GM21381 (cell line): ENCODE measurements around the gene ZNF737.
A peak's percentile ranks its signal among the peaks of the same experiment; 100 is the strongest.
"Not testable (repeated sequence)": the region's sequence is repeated elsewhere in the genome, so short reads cannot be mapped to it uniquely, and the experiment has no call there.

Experiments used
- ATAC-seq: cut with Tn5 transposase; IDR thresholded peaks from one replicate; pipeline ENCODE4 v1.9.1; 2021; ENCODE audit warnings: mild to moderate bottlenecking, moderate library complexity; ENCODE audit not compliant: unreplicated experiment

ZNF737 gene

DNA sequence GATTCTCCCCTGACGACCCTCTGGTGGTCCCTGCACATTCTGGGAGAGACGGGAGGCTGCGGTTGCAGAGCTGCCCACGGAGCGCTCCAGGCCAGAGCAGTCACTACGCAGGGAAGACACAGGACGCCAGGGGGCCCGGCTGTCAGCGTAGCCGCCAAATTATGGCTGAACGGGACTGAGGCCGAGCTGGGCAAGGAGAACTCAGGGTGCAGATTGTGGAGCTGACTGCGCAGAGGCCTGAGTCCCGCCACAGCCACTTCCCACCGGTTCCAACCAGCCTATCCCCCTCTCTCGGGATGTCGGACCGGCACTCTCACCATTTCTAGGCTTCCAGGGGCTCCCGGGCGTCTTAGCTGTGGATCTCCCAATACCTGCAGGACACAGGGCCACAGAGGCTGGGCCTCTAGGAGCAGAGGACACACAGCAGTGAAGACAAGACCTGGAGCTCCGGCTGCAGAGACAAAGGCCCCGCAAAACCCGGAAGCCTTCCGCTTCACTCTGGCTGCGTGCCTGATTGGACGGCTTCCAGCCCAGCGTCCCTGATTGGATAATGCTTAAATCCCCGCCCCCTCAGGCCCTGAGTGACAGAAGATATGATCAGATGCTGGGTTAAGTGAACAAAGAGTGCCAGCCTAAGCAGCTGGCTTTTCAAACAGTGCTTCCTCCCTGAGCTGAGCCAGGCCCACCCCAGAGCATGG lies at the start of gene ZNF737:
Gene ZNF737 (minus strand): TSS at position 461 of the 698 bp plus-strand sequence. CDS start 141 bp downstream, at position 320.
- peak; percentile 88 for ATAC-seq

DNA sequence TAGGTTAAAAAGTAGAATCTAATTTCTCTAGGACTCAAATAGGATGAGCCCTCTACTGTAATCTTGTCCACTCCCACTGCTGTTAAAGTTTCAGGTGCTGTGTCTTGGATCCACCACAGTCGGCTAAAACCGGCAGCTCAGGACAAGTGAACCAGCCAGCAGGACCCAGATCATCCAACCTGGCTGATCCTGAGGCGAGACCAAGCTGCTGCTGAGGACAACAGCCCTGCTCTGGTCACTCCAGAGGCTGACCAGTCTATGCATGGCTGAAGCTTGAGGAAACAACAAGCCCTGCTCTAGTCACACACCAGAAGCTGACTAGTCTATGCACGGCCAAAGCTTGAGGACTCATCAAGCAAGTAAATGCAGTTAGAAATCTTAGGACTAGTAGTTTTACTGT lies 49.4 kb upstream of the ZNF737 start:
- ATAC-seq, result not testable (repeated sequence)

DNA sequence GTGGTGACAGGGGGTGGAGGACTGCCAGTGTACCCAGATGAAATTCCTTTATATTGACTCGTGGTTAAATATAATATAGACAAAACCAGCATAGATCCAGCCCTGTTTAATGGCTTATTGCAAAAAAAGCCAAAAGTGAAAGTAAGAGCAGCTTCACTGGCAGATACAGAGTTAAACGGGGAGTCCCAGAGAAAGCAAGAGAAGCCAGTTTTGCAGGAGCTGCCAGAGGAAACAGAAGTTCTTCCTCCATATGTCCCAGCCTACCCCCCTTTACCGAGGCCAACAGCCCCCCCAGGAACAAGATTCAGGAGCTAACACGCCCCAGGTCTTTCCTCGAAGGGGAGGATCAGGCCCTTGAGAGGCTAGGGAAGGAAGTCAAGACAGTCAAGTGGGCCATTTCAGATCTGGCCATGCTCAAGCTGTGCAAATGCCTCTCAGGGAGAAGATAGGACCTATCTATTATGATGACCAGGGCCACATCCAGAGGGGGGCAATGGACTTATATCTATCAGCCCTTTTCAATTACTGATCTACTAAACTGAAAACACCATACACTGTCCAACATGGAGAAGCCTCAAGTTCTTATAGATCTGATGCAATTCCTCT lies 47.2 kb upstream of the ZNF737 start:
- no peak for ATAC-seq

DNA sequence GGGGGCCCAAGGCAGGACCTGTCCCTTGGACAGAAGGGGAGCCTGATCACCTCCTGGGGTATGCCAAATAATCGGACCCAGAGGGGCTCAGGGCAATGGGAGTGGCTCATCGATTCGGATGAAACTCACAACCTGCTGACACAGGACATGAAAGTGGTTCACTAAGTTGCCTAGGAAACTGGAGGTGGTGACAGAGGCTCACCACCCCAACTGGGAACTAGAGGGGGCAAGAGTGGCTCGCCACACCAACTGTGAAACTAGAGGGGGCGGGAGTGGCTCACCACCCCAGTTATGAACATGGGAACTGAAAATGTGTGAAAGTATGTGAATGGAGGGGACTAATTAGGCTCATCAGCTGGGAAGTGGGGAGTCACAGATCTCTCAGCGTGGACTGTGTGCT lies 46.3 kb upstream of the ZNF737 start:
- no peak for ATAC-seq

DNA sequence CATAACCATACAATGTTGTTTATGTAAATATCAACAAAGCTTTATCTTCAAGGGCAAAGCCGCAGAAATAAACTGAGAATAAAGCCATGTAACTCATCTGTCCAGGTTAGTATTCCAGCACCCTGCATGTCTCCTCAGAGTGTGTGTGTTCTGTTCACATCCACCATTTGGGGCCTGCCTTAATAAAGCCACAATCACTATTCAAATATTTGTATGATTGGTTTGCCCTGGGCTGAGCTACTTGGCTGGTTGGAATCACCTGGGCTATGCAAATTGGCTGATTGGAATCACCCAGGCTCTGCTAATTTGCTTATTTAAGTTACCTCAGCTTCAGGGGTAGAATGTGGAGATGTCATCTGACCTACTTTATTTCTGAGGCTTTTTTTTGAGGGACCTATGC lies 42.4 kb upstream of the ZNF737 start:
- ATAC-seq, result no peak

DNA sequence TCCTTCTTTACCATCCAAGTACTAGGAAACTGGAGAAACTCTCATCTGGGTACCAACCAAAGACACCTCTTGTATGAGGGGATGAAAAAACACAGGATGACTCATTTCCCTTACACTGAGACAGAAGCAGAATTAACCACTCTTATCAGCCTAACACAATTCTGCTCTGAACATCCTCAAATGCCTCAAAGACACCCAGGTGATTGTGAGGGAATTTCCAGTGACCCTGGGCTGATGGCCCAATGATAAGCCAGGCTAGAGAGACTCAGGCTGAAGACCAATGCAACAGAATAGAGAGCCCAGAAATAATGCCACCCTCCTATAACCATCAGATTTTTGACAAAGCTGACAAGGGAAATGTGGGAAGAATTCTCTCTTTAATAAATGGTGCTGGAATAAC lies 7.0 kb downstream of the ZNF737 start:
- ATAC-seq, result no peak

DNA sequence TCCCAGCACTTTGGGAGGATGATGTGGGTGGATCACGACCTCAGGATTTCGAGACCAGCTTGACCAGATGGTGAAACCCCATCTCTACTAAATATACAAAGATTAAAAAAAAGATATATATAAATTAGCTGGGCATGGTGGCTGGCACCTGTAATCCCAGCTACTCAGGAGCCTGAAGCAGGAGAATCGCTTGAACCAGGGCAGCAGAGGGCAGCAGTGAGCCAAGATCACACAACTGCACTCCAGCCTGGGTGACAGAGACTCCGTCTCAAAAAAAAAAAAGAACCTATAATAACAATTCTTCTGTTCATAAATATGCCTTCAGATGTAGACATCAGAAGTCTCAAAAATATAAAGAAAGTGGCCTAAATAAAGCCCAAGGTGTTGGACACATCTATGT lies 7.6 kb downstream of the ZNF737 start:
- no peak for ATAC-seq

DNA sequence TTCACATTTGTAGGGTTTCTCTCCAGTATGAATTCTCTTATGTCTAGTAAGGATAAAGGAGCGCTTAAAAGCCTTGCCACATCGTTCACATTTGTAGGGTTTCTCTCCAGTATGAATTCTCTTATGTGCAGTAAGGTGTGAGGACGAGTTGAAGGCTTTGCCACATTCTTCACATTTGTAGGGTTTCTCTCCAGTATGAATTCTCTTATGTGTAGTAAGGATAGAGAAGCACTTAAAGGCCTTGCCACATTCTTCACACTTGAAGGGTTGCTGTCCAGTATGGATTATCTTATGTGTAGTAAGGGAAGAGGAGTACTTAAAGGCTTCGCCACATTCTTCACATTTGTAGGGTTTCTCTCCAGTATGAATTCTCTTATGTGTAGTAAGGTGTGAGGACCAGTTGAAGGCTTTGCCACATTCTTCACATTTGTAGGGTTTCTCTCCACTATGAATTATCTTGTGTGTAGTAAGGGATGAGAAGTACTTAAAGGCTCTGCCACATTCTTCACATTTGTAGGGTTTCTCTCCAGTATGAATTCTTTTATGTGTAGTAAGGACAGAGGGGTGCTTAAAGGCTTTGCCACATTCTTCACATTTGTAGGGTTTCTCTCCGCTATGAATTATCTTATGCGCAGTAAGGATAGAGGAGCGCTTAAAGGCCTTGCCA lies 20.8 kb downstream of the ZNF737 start:
- not testable (repeated sequence) for ATAC-seq

DNA sequence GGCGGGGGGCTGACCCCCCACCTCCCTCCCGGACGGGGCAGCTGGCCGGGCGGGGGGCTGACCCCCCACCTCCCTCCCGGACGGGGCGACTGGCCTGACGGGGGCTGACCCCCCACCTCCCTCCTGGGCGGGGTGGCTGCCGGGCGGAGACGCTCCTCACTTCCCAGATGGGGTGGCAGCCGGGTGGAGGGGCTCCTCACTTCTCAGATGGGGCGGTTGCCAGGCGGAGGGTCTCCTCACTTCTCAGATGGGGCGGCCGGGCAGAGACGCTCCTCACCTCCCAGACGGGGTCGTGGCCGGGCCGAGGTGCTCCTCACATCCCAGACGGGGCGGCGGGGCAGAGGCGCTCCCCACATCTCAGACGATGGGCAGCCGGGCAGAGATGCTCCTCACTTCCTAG lies 35.3 kb downstream of the ZNF737 start:
- not testable (repeated sequence) for ATAC-seq

DNA sequence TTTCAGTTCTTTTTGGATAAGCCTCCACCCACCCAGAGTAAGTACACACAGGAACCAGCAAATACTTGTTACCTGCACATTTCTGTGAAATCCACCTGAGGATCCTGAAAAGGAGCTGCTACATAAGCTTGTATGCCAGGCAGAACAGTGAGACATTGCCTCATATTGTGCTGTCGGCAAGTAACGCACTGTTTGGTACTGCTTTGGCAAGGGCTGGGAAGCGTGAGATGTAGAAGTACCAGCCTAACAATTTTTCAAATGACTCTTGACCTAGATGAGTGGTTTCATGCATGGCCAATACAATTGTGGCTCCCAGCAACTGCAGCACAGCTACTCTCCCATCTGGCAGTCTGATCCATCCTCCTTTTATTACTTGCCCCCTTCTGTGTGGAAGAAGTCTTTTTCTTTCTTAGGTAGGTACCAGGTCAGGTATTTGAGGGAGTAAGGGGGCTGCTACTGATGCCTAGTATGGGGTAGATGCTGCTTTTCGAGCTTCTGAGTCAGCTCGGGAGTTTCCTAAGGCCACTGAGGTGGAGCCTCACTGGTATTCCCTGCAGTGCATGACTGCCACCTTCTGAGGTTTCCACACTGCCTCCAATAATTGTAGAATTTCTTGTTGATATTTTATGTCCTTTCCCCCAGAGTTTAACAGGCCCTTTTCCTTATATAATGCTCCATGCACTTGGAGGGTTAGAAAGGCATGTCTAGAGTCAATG lies 52.2 kb downstream of the ZNF737 start:
- no peak for ATAC-seq

DNA sequence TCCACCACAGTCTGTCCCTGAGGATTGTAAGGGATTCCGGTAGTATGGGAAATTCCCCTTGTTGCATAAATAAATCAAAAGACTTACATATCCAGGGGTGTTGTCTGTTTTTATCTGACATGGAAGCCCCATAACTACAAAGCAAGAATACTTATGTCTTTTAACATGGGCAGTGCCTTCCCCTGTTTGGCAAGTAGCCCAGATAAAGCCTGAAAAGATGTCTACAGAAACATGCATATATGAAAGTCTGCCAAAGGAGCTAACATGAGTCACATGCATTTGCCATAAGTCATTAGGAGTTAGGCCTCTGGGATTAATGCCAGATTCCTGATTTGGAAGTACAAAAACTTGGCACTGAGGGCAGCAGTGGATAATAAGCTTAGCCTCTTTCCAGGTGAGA lies 62.1 kb downstream of the ZNF737 start:
- no peak for ATAC-seq
